PC-9 (cell line): ENCODE measurements around the gene MGAT5.

Experiments used
- CTCF ChIP-seq: fragments of 200-600 bp; sonication (generic); conservative IDR thresholded peaks from 2 replicates; pipeline ENCODE4 v1.6.1; 2017; ENCODE audit warnings: mixed run types, antibody characterized with exemption, mild to moderate bottlenecking, moderate library complexity
- EZH2 ChIP-seq: fragments of 200-600 bp; sonication (generic); IDR thresholded peaks from 2 replicates; pipeline ENCODE4 v1.8.0; 2017; ENCODE audit warnings: antibody characterized with exemption, low read depth

- TF ChIP-seq CTCF: no peak
- TF ChIP-seq EZH2: no peak
Observed at GRCh38 chr2:134249755-134250154, 4.1 kb upstream of the MGAT5 start.
